HCT116 (cell line): ENCODE measurements around the gene OBP2B. TPM values are rescaled to one million over a fixed set of nuclear protein-coding genes. Genes with fewer than 3 reads are reported as not detected.
"Not testable (repeated sequence)": the region's sequence is repeated elsewhere in the genome, so short reads cannot be mapped to it uniquely, and the experiment has no call there.

ENCODE experiments used
- ATAC-seq: fragments of 200-7000 bp; cut with Tn5 transposase; 2 replicates; pipeline ENCODE4 v1.9.1; 2020; ENCODE audit warnings: mild to moderate bottlenecking, moderate library complexity
- Bru-seq: library from RNA; stranded (reverse); fragments of 400-500 nt; gene quantifications from one replicate; lab custom pipeline; 2021; lab: Mats Ljungman, UMichigan
- BruChase-seq, 2 experiments: library from RNA; stranded (reverse); fragments of 400-500 nt; gene quantifications; one replicate each; lab custom pipeline; 2021; lab: Mats Ljungman, UMichigan
- BruUV-seq: library from RNA; stranded (reverse); fragments of 400-500 nt; replicated peaks from 2 replicates; lab custom pipeline; 2021; lab: Mats Ljungman, UMichigan
- CTCF ChIA-PET: fragments of 300-600 bp; sonication (Branson Sonifier 250); formaldehyde crosslinking; loops from one replicate; lab custom pipeline; 2021; ENCODE audit warnings: antibody characterized with exemption; lab: Charles Lee
- POLR2A ChIA-PET: fragments of 300-600, 350-600 bp; sonication (Branson Sonifier 250); formaldehyde crosslinking; loops from one replicate; lab custom pipeline; 2021; ENCODE audit warnings: antibody characterized with exemption; lab: Charles Lee
- RAD21 ChIA-PET, 2 experiments: fragments of 300-600 bp; sonication (Branson Sonifier 250); formaldehyde crosslinking; loops; one replicate each; lab custom pipeline; 2023; ENCODE audit warnings: low total read pairs in 2 of 2; ENCODE audit not compliant: uncharacterized antibody in 2 of 2, unreplicated experiment in 2 of 2, low non-redundant PET in 1 of 2; lab: Charles Lee
- DNase-seq: peaks from one replicate; pipeline ENCODE4 v3.0.0-alpha.2; 2010; ENCODE audit warnings: low read depth, low spot score
- H2AFZ ChIP-seq: fragments of 200-600 bp; shearing (Covaris generic), sonication (generic); 2 replicates; pipeline ENCODE4 v1.6.1; 2017; ENCODE audit warnings: low read depth, mixed run types, mixed read lengths, antibody characterized with exemption, low read length; ENCODE audit not compliant: poor library complexity, severe bottlenecking
- H3K27ac ChIP-seq: 2 replicates; pipeline ENCODE4 v1.5.1; 2012; ENCODE audit warnings: low read depth, low read length
- H3K27me3 ChIP-seq: fragments of 200-600 bp; sonication (generic); 2 replicates; pipeline ENCODE4 v1.6.1; 2016; ENCODE audit warnings: mixed run types, low read length, mixed read lengths; ENCODE audit not compliant: insufficient read depth
- H3K36me3 ChIP-seq, 2 experiments: fragments of 200-500 bp in 1 of 2; fragments of 200-600 bp in 1 of 2; sonication (Bioruptor generic) in 1 of 2; sonication (generic) in 1 of 2; 2 replicates each; pipeline versions ENCODE4 v1.5.1 to v1.6.1; 2014 to 2016; ENCODE audit warnings: low read length in 2 of 2, inconsistent platforms in 1 of 2, mixed read lengths in 1 of 2, mixed run types in 1 of 2; ENCODE audit not compliant: insufficient read depth in 2 of 2, control insufficient read depth in 1 of 2
- H3K4me1 ChIP-seq, 2 experiments: fragments of 200-600 bp in 1 of 2; sonication (generic) in 1 of 2; 2 replicates each; pipeline versions ENCODE4 v1.5.1 to v1.6.1; 2012 to 2017; ENCODE audit warnings: low read length in 2 of 2, inconsistent platforms in 1 of 2, mild to moderate bottlenecking in 1 of 2, mixed read lengths in 1 of 2, mixed run types in 1 of 2, moderate library complexity in 1 of 2; ENCODE audit not compliant: insufficient read depth in 2 of 2, control insufficient read depth in 1 of 2
- H3K4me2 ChIP-seq: fragments of 200-600 bp; sonication (generic); 2 replicates; pipeline ENCODE4 v1.6.1; 2017; ENCODE audit warnings: mixed run types, low read length, mixed read lengths
- H3K4me3 ChIP-seq, 2 experiments: fragments of 200-600 bp in 1 of 2; sonication (generic) in 1 of 2; replicated peaks in 1 of 2; 2 replicates each; pipeline ENCODE4 v1.5.1; 2011 to 2016; ENCODE audit warnings: low read length in 2 of 2, control low read depth in 1 of 2, low read depth in 1 of 2, mild to moderate bottlenecking in 1 of 2, mixed read lengths in 1 of 2, mixed run types in 1 of 2
- H3K79me2 ChIP-seq: fragments of 200-600 bp; sonication (generic); 2 replicates; pipeline ENCODE4 v1.6.1; 2017; ENCODE audit warnings: mild to moderate bottlenecking, mixed run types, low read length, moderate library complexity, mixed read lengths; ENCODE audit not compliant: insufficient read depth
- H3K9ac ChIP-seq: fragments of 200-600 bp; sonication (generic); 2 replicates; pipeline ENCODE4 v1.6.1; 2016; ENCODE audit warnings: low read length, mixed read lengths
- H3K9me2 ChIP-seq: fragments of 200-600 bp; sonication (generic), shearing (Covaris generic); 2 replicates; pipeline ENCODE4 v1.6.1; 2017; ENCODE audit warnings: mixed run types, mild to moderate bottlenecking, moderate library complexity; ENCODE audit not compliant: insufficient read depth
- H3K9me3 ChIP-seq, 2 experiments: fragments of 200-500 bp in 1 of 2; fragments of 200-600 bp in 1 of 2; sonication (Bioruptor generic) in 1 of 2; sonication (generic) in 1 of 2; 2 replicates each; pipeline ENCODE4 v1.6.1; 2014 to 2017; ENCODE audit warnings: low read length in 2 of 2, mixed read lengths in 2 of 2, inconsistent platforms in 1 of 2, low read depth in 1 of 2, mild to moderate bottlenecking in 1 of 2, mixed run types in 1 of 2, moderate library complexity in 1 of 2; ENCODE audit not compliant: control insufficient read depth in 1 of 2, insufficient read depth in 1 of 2
- H4K20me1 ChIP-seq: fragments of 200-600 bp; sonication (generic), shearing (Covaris generic); 2 replicates; pipeline ENCODE4 v1.6.1; 2017; ENCODE audit warnings: mixed run types, mild to moderate bottlenecking, moderate library complexity; ENCODE audit not compliant: insufficient read depth
- CEBPB ChIP-seq: IDR thresholded peaks from 2 replicates; pipeline ENCODE4 v1.6.1; 2012; ENCODE audit warnings: low read depth
- ELF1 ChIP-seq: IDR thresholded peaks from 2 replicates; pipeline ENCODE4 v1.6.1; 2012; ENCODE audit warnings: low read depth, borderline replicate concordance
- EZH2 ChIP-seq: fragments of 200-600 bp; sonication (generic); IDR thresholded peaks from 2 replicates; pipeline ENCODE4 v1.6.1; 2017; ENCODE audit warnings: antibody characterized with exemption, mixed run types
- FOSL1 ChIP-seq: IDR thresholded peaks from 2 replicates; pipeline ENCODE4 v1.6.1; 2012; ENCODE audit warnings: low read depth
- JUND ChIP-seq: IDR thresholded peaks from 2 replicates; pipeline ENCODE4 v1.6.1; 2012
- POLR2AphosphoS5 ChIP-seq: IDR thresholded peaks from 2 replicates; pipeline ENCODE4 v1.6.1; 2011; ENCODE audit warnings: mild to moderate bottlenecking, low read depth, low read length, moderate library complexity
- RAD21 ChIP-seq: IDR thresholded peaks from 2 replicates; pipeline ENCODE4 v1.6.1; 2012; ENCODE audit warnings: low read depth, mild to moderate bottlenecking
- REST ChIP-seq: IDR thresholded peaks from 2 replicates; pipeline ENCODE4 v1.6.1; 2012; ENCODE audit warnings: low read depth
- SIN3A ChIP-seq: IDR thresholded peaks from 2 replicates; pipeline ENCODE4 v1.6.1; 2012; ENCODE audit warnings: low read depth
- SRF ChIP-seq: IDR thresholded peaks from 2 replicates; pipeline ENCODE4 v1.6.1; 2012; ENCODE audit warnings: low read depth
- ZBTB33 ChIP-seq: IDR thresholded peaks from 2 replicates; pipeline ENCODE4 v1.6.1; 2011; ENCODE audit warnings: mild to moderate bottlenecking, low read length, moderate library complexity; ENCODE audit not compliant: insufficient replicate concordance; ENCODE audit errors: extremely low read depth
- ZFX ChIP-seq: fragments of 450-650 bp; IDR thresholded peaks from 2 replicates; pipeline ENCODE4 v1.6.1; 2017
- ZNF274 ChIP-seq: fragments of 200-500 bp; sonication (Bioruptor generic); IDR thresholded peaks from 2 replicates; pipeline ENCODE4 v1.6.1; 2014; ENCODE audit warnings: mild to moderate bottlenecking, low read depth, low read length, inconsistent platforms
- intact Hi-C: fragments of 100-400 bp; cut with micrococcal nuclease; formaldehyde crosslinking; loops from 2 replicates; pipeline ENCODE4 v1.10.0; 2022
- long read RNA-seq: library from polyadenylated mRNA; unstranded; transcript quantifications from one replicate; pipeline ENCODE4 v2.0.0, GENCODE V29; 2021; ENCODE audit not compliant: unreplicated experiment
- polyA plus RNA-seq: library from polyadenylated mRNA; unstranded; fragments of >200 nt; gene quantifications from 2 replicates; pipeline ENCODE4 v1.2.1, GENCODE V29; 2012; ENCODE audit warnings: missing spikeins
- total RNA-seq: library from RNA; stranded (reverse); gene quantifications from one replicate; pipeline ENCODE4 v1.2.1, GENCODE V29; 2021; ENCODE audit not compliant: unreplicated experiment

The OBP2B gene
- total RNA-seq (not detected), Bru-seq, nascent RNA (not detected), BruChase-seq, experiment 1, labeled RNA remaining after a 6-hour chase (not detected), BruChase-seq, experiment 2, labeled RNA remaining after a 2-hour chase (not detected)
- polyA plus RNA-seq, result not detected in 2 replicates
- long read RNA-seq, result 0 reads

GRCh38 chr9:133208880-133209300, at the start of gene OBP2B:
Gene OBP2B (minus strand): TSS chr9:133209250. CDS start chr9:133209199, 51 bp downstream.
- H3K9me2 ChIP-seq, H3K9me3 ChIP-seq, H3K27me3 ChIP-seq, POLR2A ChIA-PET, DNase-seq, H3K36me3 ChIP-seq, intact Hi-C loops, CTCF ChIA-PET, H3K79me2 ChIP-seq, BruUV-seq, H3K27ac ChIP-seq, H3K4me3 ChIP-seq, H3K9ac ChIP-seq, ATAC-seq, H2AFZ ChIP-seq, H4K20me1 ChIP-seq: not testable (repeated sequence)
- RAD21 ChIA-PET, result interaction anchor here in 1 of 2 experiments (0.6 kb wide), 1 partner anchor 32 kb away, joined by 3 read pairs; no protein-coding TSS in a partner anchor
- peaks cover 0 to 14% of the 10 kb centered on the region in 2 experiments; a peak in 2 of 4 replicates for H3K4me1 ChIP-seq
- H3K4me2 ChIP-seq, result peak within 1 kb of the TSS; percentile 27; the same call in 1 of the 2 replicates

- ChIA-PET CTCF (no interaction called here), RAD21 (no interaction called here)
- no peak overlapping the region for H2AFZ ChIP-seq
- no peak for TF ChIP-seq POLR2AphosphoS5
- no peak for TF ChIP-seq ELF1
- no peak for TF ChIP-seq SIN3A
- no peak for TF ChIP-seq REST
- TF ChIP-seq EZH2, result no peak
- TF ChIP-seq ZBTB33, result no peak
- no peak for TF ChIP-seq ZFX
- no peak for TF ChIP-seq FOSL1
- no peak for TF ChIP-seq SRF
- no peak for TF ChIP-seq ZNF274
- TF ChIP-seq CEBPB, result no peak
- no peak for TF ChIP-seq RAD21
- TF ChIP-seq JUND, result no peak
Measured at GRCh38 chr9:133258061-133259015, 49.3 kb upstream of the OBP2B start.

More at GRCh38 chr9:133258061-133259015, 49.3 kb upstream of the OBP2B start:
- no TSS peak for BruUV-seq
- Histone ChIP-seq H3K27ac (no peak overlapping the region), H4K20me1 (no peaks in the 10 kb centered on the region), H3K36me3 (no peaks in the 10 kb centered on the region), H3K79me2 (no peaks in the 10 kb centered on the region), H3K27me3 (no peaks in the 10 kb centered on the region), H3K9ac (no peak overlapping the region), H3K9me2 (no peaks in the 10 kb centered on the region), H3K9me3 (no peaks in the 10 kb centered on the region), H3K4me3 (no peak overlapping the region), H3K4me2 (no peak overlapping the region), H3K4me1 (no peaks in the 10 kb centered on the region)
- ATAC-seq (no peak), DNase-seq (no peak)
- intact Hi-C loops, result no loop called here
- POLR2A ChIA-PET, result no interaction called here
